SU-DHL-6 (cell line): ENCODE measurements around the gene SMAD6.

ENCODE experiments used
- H2AFZ ChIP-seq: fragments of 200-600 bp; sonication (generic); 2 replicates; pipeline ENCODE4 v1.6.1; 2014; ENCODE audit warnings: low read depth, mild to moderate bottlenecking, moderate library complexity, mixed read lengths, antibody characterized with exemption, low read length; ENCODE audit not compliant: severe bottlenecking
- H3F3A ChIP-seq: fragments of 200-600 bp; shearing (Covaris generic); 2 replicates; pipeline ENCODE4 v1.6.0; 2016; ENCODE audit warnings: antibody characterized with exemption, mild to moderate bottlenecking; ENCODE audit not compliant: insufficient read depth
- H3K27ac ChIP-seq: fragments of 200-600 bp; sonication (generic); 2 replicates; pipeline ENCODE4 v1.5.1; 2016; ENCODE audit warnings: low read depth, mild to moderate bottlenecking, low read length, moderate library complexity, mixed read lengths
- H3K27me3 ChIP-seq: fragments of 200-600 bp; sonication (generic), shearing (Covaris generic); 2 replicates; pipeline ENCODE4 v1.6.0; 2014; ENCODE audit warnings: mild to moderate bottlenecking, low read length
- H3K36me3 ChIP-seq: fragments of 200-600 bp; sonication (generic); 2 replicates; pipeline ENCODE4 v1.6.1; 2014; ENCODE audit warnings: mild to moderate bottlenecking, low read length, mixed read lengths
- H3K4me2 ChIP-seq: fragments of 300-600, 200-600 bp; shearing (Covaris generic), sonication (generic); 2 replicates; pipeline ENCODE4 v1.6.0; 2014; ENCODE audit warnings: low read length, low read depth, mild to moderate bottlenecking; ENCODE audit not compliant: poor library complexity, severe bottlenecking
- H3K4me3 ChIP-seq: fragments of 200-600 bp; sonication (generic); 2 replicates; pipeline ENCODE4 v1.5.1; 2014; ENCODE audit warnings: antibody characterized with exemption, low read length, mild to moderate bottlenecking, mixed read lengths; ENCODE audit not compliant: insufficient read depth, poor library complexity, severe bottlenecking
- H3K79me2 ChIP-seq: fragments of 200-600 bp; sonication (generic); 2 replicates; pipeline ENCODE4 v1.6.1; 2014; ENCODE audit warnings: mild to moderate bottlenecking, low read length, moderate library complexity; ENCODE audit not compliant: insufficient read depth
- H3K9ac ChIP-seq: fragments of 200-600 bp; sonication (generic); 2 replicates; pipeline ENCODE4 v1.7.0; 2014; ENCODE audit warnings: mild to moderate bottlenecking, low read length
- H3K9me2 ChIP-seq: fragments of 200-600 bp; sonication (generic); replicated peaks from 2 replicates; pipeline ENCODE4 v1.6.1; 2014; ENCODE audit warnings: low read length; ENCODE audit not compliant: insufficient read depth
- H3K9me3 ChIP-seq: fragments of 200-600 bp; sonication (generic); 2 replicates; pipeline ENCODE4 v1.6.1; 2014; ENCODE audit warnings: low read length, mixed read lengths; ENCODE audit not compliant: insufficient read depth
- H4K20me1 ChIP-seq: fragments of 200-600 bp; sonication (generic); 2 replicates; pipeline ENCODE4 v1.6.1; 2014; ENCODE audit warnings: low read depth, mild to moderate bottlenecking, antibody characterized with exemption, low read length, moderate library complexity, mixed read lengths
- EZH2phosphoT487 ChIP-seq: fragments of 200-600 bp; sonication (generic), shearing (Covaris generic); conservative IDR thresholded peaks from 2 replicates; pipeline ENCODE4 v1.6.1; 2018; ENCODE audit warnings: mild to moderate bottlenecking, antibody characterized with exemption, low read length, moderate library complexity, mixed read lengths
- TF ChIP-seq, protein P1 (sequence below): fragments of 200-600 bp; sonication (generic); IDR thresholded peaks from one replicate; pipeline ENCODE4 v1.5.1; 2017; ENCODE audit warnings: antibody characterized with exemption, mild to moderate bottlenecking, low read length, moderate library complexity; ENCODE audit not compliant: insufficient read depth, poor library complexity, severe bottlenecking

The SMAD6 gene

DNA sequence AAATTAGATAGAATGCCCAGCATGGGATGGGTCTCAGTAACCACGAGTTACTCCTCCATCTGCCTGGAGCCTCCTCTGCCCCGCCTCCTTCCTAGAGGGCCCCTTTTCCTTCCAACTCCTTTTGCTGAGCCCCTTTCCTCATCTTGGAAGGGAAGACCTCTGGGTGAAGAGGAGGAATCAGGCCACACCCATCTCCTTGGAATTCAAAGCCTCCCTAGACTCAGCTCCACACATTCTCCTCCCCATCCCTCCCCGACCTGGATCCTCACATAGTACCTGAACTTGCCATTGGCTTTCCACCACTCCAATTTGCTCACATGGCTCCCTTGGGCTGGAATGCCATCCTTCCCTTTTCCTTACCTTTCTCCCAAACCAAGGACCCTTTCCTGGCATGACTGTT, 128.8 kb downstream of the SMAD6 start:
- no peak overlapping the region for H3K4me2 ChIP-seq
- H3K79me2 ChIP-seq = no peaks in the 10 kb centered on the region
- H3K9me2 ChIP-seq = no peaks in the 10 kb centered on the region
- no peaks in the 10 kb centered on the region for H3K9me3 ChIP-seq
- H3K27ac ChIP-seq = no peak overlapping the region
- H3K36me3 ChIP-seq = no peaks in the 10 kb centered on the region
- H4K20me1 ChIP-seq = no peaks in the 10 kb centered on the region
- no peak for TF ChIP-seq EZH2phosphoT487
- TF ChIP-seq, protein P1, sequence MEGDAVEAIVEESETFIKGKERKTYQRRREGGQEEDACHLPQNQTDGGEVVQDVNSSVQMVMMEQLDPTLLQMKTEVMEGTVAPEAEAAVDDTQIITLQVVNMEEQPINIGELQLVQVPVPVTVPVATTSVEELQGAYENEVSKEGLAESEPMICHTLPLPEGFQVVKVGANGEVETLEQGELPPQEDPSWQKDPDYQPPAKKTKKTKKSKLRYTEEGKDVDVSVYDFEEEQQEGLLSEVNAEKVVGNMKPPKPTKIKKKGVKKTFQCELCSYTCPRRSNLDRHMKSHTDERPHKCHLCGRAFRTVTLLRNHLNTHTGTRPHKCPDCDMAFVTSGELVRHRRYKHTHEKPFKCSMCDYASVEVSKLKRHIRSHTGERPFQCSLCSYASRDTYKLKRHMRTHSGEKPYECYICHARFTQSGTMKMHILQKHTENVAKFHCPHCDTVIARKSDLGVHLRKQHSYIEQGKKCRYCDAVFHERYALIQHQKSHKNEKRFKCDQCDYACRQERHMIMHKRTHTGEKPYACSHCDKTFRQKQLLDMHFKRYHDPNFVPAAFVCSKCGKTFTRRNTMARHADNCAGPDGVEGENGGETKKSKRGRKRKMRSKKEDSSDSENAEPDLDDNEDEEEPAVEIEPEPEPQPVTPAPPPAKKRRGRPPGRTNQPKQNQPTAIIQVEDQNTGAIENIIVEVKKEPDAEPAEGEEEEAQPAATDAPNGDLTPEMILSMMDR = no peak
- H2AFZ ChIP-seq = no peak overlapping the region
- H3K9ac ChIP-seq = no peak overlapping the region
- H3K27me3 ChIP-seq = no peaks in the 10 kb centered on the region
- H3K4me3 ChIP-seq = no peak overlapping the region
- no peaks in the 10 kb centered on the region for H3F3A ChIP-seq

DNA sequence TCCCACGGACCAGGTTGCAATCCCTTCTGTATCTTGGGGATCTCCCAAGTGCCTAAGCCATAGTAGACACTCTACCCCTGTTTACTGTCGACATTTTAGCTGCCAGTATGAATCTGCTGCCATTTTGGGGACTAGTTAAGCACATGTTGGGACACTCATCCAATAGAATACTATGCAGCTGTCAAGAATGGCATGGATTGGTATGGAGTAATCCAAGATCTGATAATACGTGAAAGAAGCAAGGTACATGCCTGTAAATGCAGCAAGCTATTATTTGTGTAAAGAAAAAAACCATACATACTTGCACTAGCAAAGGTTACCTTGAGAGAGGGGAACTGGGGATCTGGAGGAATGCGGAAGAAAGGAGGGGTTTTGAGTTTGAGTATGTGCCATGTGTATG, 129.3 kb downstream of the SMAD6 start:
- TF ChIP-seq EZH2phosphoT487 = no peak
- TF ChIP-seq, protein P1 = no peak
- H3K9me2 ChIP-seq = no peaks in the 10 kb centered on the region
- H3K9me3 ChIP-seq = no peaks in the 10 kb centered on the region
- no peak overlapping the region for H3K27ac ChIP-seq
- H3K79me2 ChIP-seq = no peaks in the 10 kb centered on the region
- no peak overlapping the region for H2AFZ ChIP-seq
- H3K27me3 ChIP-seq = no peaks in the 10 kb centered on the region
- H3K9ac ChIP-seq = no peak overlapping the region
- no peak overlapping the region for H3K4me2 ChIP-seq
- no peak overlapping the region for H3K4me3 ChIP-seq
- H4K20me1 ChIP-seq = no peaks in the 10 kb centered on the region
- no peaks in the 10 kb centered on the region for H3K36me3 ChIP-seq
- no peaks in the 10 kb centered on the region for H3F3A ChIP-seq

DNA sequence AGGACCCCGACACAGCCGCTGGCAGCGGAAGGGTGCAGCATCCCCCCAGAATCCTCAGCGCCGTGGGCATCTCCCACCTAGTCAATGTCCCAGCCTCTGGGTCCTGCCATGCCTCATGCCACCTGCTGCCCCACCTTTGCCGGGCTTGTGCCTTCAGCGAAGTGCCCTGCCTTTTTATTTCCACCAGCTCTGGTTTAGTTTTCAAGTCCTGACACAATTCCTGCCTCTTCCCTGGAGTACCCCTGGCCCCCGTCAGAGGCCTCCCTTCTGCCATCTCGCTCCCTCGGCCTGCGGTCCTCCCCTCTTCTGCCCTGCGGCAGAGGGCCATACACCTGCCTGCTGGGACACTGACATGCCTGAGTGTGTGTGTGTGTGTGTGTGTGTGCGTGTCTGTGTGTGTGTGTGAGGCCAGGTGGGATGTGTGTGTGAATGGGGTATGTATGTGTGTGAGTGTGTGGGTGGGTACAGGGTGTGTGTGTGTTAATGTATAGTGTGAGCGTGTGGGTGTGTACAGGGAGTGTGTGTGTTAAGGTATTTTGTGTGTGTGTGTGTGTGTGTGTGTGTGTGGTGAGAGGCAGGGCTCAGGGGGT, 129.9 kb downstream of the SMAD6 start:
- no peaks in the 10 kb centered on the region for H4K20me1 ChIP-seq
- no peak overlapping the region for H3K4me2 ChIP-seq
- no peaks in the 10 kb centered on the region for H3K79me2 ChIP-seq
- no peak for TF ChIP-seq EZH2phosphoT487
- TF ChIP-seq, protein P1 = no peak
- no peaks in the 10 kb centered on the region for H3K9me2 ChIP-seq
- H3K27ac ChIP-seq = no peak overlapping the region
- no peak overlapping the region for H3K4me3 ChIP-seq
- no peaks in the 10 kb centered on the region for H3K9me3 ChIP-seq
- no peaks in the 10 kb centered on the region for H3F3A ChIP-seq
- no peak overlapping the region for H2AFZ ChIP-seq
- no peak overlapping the region for H3K9ac ChIP-seq
- no peaks in the 10 kb centered on the region for H3K36me3 ChIP-seq
- H3K27me3 ChIP-seq = no peaks in the 10 kb centered on the region
